ENCODE results near the gene SLC38A10.
A peak's percentile ranks its signal among the peaks of the same experiment; 100 is the strongest.

SLC38A10 gene

GRCh38 chr17:81254955-81255717 lies 40.0 kb downstream of the SLC38A10 start:
- H3K4me3 ChIP-seq (replicated peaks; ENCODE audit: low read depth, low read length) = no peak overlapping the region
- peak; percentile 77 for TF ChIP-seq CTCF (IDR thresholded peaks at IDR 0.05; ENCODE audit: low read depth, low read length, missing control alignments)
- DNase-seq (ENCODE audit: extremely low read depth, low read depth) = peak; percentile 32

- no peak for DNase-seq (ENCODE audit: extremely low read depth, low read depth)
- peak; percentile 63 for TF ChIP-seq CTCF (IDR thresholded peaks at IDR 0.05; ENCODE audit: low read depth, low read length, missing control alignments)
- H3K4me3 ChIP-seq (replicated peaks; ENCODE audit: low read depth, low read length) = no peak overlapping the region
Measured at GRCh38 chr17:81253358-81254131, 41.6 kb downstream of the SLC38A10 start.

- TF ChIP-seq CTCF (IDR thresholded peaks at IDR 0.05; ENCODE audit: low read depth, low read length, missing control alignments) = no peak
- no peak overlapping the region for H3K4me3 ChIP-seq (replicated peaks; ENCODE audit: low read depth, low read length)
- no peak for DNase-seq (ENCODE audit: extremely low read depth, low read depth)
Measured at GRCh38 chr17:81252987-81253329, 42.1 kb downstream of the SLC38A10 start.

- no peak for DNase-seq (ENCODE audit: extremely low read depth, low read depth)
- H3K4me3 ChIP-seq (replicated peaks; ENCODE audit: low read depth, low read length) = no peak overlapping the region
- no peak for TF ChIP-seq CTCF (IDR thresholded peaks at IDR 0.05; ENCODE audit: low read depth, low read length, missing control alignments)
Measured at GRCh38 chr17:81252326-81252986, 42.7 kb downstream of the SLC38A10 start.

- H3K4me3 ChIP-seq (replicated peaks; ENCODE audit: low read depth, low read length) = no peak overlapping the region
- no peak for DNase-seq (ENCODE audit: extremely low read depth, low read depth)
- TF ChIP-seq CTCF (IDR thresholded peaks at IDR 0.05; ENCODE audit: low read depth, low read length, missing control alignments) = no peak
Measured at GRCh38 chr17:81251709-81252301, 43.3 kb downstream of the SLC38A10 start.

GRCh38 chr17:81251094-81251708 lies 43.9 kb downstream of the SLC38A10 start:
- no peak overlapping the region for H3K4me3 ChIP-seq (replicated peaks; ENCODE audit: low read depth, low read length)
- DNase-seq (ENCODE audit: extremely low read depth, low read depth) = no peak
- no peak for TF ChIP-seq CTCF (IDR thresholded peaks at IDR 0.05; ENCODE audit: low read depth, low read length, missing control alignments)

All from HFF-Myc (cell line).